Measurements from ENCODE around the gene MKKS.

GRCh38 chr20:10390709-10391108 is 43.3 kb downstream of the MKKS start:
- TF ChIP-seq CTCF (conservative IDR thresholded peaks at IDR 0.05; ENCODE audit: low read length) (no peak), EZH2phosphoT487 (IDR thresholded peaks at IDR 0.05; ENCODE audit: borderline replicate concordance) (no peak)
